D721Med (cell line): Measurements from ENCODE around the gene STIL.

ENCODE experiments used
- DNase-seq: peaks from one replicate; pipeline ENCODE4 v3.0.0; 2011; ENCODE audit warnings: low spot score; ENCODE audit not compliant: insufficient read length
- FAIRE-seq: peaks from 2 replicates; lab custom pipeline; 2011; peaks lifted over from hg19 to GRCh38; lab: Jason Lieb, UNC
- CTCF ChIP-seq: IDR thresholded peaks from 2 replicates; pipeline ENCODE4 v1.5.1; 2012; ENCODE audit warnings: mild to moderate bottlenecking, control low read depth; ENCODE audit not compliant: insufficient read depth; ENCODE audit errors: missing control alignments

STIL gene

GRCh38 chr1:47340227-47340626 lies 26.3 kb upstream of the STIL start:
- DNase-seq: no peak
- no peak for FAIRE-seq
- TF ChIP-seq CTCF: no peak

GRCh38 chr1:47338249-47339077 lies 24.5 kb upstream of the STIL start:
- TF ChIP-seq CTCF: no peak
- FAIRE-seq: no peak

GRCh38 chr1:47337350-47337749 lies 23.4 kb upstream of the STIL start:
- DNase-seq (no peak), FAIRE-seq (no peak)
- TF ChIP-seq CTCF: no peak

More at GRCh38 chr1:47338249-47339077, 24.5 kb upstream of the STIL start:
- no peak for DNase-seq

GRCh38 chr1:47334765-47335435 lies 21.0 kb upstream of the STIL start:
- no peak for TF ChIP-seq CTCF
- no peak for DNase-seq
- FAIRE-seq: no peak

GRCh38 chr1:47333922-47334764 lies 20.2 kb upstream of the STIL start:
- DNase-seq (peak; percentile 63), FAIRE-seq (no peak)
- TF ChIP-seq CTCF: peak; percentile 20

GRCh38 chr1:47333578-47333921 lies 19.6 kb upstream of the STIL start, which contains the start of gene CMPK1:
Gene CMPK1, plus strand, starts transcription at chr1:47333790. Its CDS starts 156 bp downstream, at chr1:47333946.
- peak; percentile 43 for TF ChIP-seq CTCF
- FAIRE-seq (no peak), DNase-seq (peak; percentile 43)
